CMK (cell line): ENCODE data around the gene AP1B1.

Experiments used
- DNase-seq: peaks from one replicate; pipeline ENCODE4 v3.0.0-alpha.2; 2010; ENCODE audit warnings: low read depth

Gene AP1B1

DNA sequence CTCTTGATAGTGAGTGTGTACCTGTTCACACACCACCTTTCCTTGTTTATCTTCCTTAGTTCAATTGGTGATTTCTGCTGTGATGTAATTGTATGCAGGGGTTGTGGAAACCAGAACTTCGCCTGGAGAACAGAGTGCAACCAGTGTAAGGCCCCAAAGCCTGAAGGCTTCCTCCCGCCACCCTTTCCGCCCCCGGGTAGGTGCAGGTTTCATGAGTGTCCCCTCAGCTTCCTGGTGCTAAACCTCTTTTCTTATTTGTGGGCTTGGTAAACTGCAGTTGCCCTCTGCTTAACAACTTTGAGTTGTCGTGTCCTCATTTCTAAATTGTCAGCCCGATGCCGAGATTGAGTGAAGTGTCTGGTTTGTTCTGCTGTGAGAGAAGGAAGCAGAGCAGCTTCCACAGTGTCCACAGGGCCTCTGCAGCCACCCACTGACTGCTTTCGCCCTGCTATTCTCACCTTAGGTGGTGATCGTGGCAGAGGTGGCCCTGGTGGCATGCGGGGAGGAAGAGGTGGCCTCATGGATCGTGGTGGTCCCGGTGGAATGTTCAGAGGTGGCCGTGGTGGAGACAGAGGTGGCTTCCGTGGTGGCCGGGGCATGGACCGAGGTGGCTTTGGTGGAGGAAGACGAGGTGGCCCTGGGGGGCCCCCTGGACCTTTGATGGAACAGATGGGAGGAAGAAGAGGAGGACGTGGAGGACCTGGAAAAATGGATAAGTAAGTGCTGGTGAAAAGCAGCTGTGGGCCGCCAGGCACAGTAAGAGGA lies 89.1 kb downstream of the AP1B1 start:
- no peak for DNase-seq

GRCh38 chr22:29298641-29299040 lies 89.7 kb downstream of the AP1B1 start:
- no peak for DNase-seq

DNA sequence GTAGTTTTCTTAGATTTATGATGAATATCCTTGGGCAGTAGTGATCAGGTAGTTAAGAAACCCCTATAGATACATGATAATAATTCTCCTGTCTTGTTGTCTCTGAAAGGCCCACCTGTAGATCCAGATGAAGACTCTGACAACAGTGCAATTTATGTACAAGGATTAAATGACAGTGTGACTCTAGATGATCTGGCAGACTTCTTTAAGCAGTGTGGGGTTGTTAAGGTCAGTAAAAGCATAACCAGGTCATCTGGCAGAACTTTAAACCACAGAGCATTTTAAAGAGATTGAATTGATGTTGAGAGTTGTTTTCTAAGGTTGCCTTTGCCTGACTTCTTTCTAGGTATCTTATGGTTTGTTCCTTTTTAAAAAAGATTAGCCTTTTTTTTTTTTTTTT lies 96.0 kb downstream of the AP1B1 start:
- DNase-seq: no peak

GRCh38 chr22:29291215-29291614 lies 97.2 kb downstream of the AP1B1 start:
- DNase-seq: no peak

DNA sequence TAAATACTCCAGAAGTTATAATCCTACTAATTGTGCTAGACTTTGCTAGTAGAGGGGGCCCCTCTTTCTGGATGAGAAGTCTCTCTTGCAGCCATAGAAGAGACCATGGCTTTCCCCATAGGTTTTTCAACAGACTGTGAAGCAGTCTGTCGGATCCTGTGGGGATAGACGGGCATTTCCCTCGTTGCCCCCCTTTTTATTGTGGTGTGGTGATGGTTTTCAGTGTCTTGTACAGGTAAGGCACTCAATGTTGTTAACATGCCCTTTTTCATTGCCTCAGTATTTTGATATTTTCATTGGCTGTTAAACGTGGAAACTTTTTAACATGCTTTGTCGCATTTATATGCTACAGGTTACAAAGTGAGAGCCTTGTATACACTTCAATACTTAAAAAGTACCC lies 98.3 kb downstream of the AP1B1 start:
- no peak for DNase-seq

DNA sequence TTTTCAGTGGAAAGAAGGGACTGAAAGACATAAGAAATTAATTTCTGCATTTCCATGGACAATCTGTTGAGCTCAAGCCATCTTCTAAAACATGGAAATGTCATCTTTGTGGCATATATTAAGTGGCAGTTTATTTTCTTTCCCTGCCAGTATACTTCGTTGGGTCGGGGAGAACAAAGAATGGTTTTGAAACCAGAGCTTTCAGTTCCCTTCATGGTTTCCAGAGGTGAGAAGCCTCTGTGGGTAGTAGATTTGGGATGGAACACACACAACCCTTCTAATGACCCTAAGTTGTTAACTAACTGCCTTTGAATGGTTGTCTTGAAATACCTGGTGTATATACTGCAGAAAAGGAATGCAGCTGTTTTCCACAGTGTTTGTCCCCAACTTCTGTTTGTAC lies 99.5 kb downstream of the AP1B1 start:
- DNase-seq: no peak

DNA sequence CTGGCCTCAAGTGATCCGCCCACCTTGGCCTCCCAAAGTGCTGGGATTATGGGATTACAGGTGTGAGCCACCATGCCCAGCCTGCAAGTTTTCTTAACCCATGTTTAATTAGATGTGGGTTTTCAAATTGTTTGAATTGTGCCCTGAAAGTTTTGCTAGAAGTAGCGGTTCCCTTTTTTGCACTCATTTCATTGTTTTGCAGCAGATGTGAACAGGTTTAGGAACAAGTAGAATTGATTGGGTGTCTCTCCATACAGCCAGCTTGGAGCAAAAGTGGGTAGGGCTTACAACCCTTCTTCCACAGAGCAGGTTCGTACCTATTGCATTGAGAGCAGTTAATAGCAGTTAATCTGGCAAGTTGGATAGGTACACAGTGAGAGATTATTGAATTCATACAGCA lies 104.2 kb downstream of the AP1B1 start:
- no peak for DNase-seq

- DNase-seq: no peak
Observed at GRCh38 chr22:29277927-29278326, 110.4 kb downstream of the AP1B1 start.
